HG03097 (cell line): Measurements from ENCODE around the gene SMPD3.

ENCODE experiments used
- ATAC-seq: cut with Tn5 transposase; IDR thresholded peaks from one replicate; pipeline ENCODE4 v1.9.1; 2021; ENCODE audit not compliant: unreplicated experiment, low FRiP score

SMPD3 gene

DNA sequence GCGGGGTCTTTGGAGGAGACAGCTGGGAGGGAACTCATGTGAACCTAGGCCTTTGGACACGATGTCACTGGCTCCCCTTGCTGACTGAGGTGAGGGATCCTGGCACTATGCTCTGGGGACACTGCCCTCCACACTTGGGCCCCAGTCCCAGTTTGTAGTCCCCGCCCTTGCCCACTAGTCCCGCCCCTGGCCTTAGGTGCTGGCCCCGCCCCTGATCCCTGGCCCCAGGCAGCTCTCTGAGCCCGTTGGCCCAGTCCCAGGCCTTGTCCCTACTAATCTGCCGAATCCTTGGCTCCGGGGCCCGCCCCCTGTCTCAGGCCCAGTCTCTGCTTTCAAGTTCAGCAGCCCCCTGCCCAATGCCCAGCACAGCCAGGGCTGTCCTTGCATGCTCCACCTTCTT, 61.0 kb downstream of the SMPD3 start:
- no peak for ATAC-seq

DNA sequence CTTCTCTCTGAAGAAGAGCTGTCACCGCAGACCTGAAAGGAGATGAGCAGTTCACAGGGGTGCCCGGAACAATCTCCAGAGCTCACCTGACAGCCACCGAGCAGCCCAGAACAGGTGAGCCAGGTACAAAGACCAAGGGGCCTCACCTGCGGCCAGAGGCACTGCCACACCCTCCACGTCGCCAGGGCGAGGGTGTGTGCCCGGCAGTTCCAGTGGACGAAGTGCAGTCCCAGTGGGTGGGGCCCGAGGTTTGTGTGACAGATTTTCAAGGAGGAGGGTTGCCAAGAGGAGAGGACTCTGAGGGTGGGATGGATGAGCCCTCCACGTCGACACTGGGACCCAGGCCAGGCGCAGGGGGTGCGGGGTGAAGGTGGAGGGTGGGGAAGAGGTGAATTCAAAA, 61.7 kb downstream of the SMPD3 start:
- ATAC-seq = no peak

DNA sequence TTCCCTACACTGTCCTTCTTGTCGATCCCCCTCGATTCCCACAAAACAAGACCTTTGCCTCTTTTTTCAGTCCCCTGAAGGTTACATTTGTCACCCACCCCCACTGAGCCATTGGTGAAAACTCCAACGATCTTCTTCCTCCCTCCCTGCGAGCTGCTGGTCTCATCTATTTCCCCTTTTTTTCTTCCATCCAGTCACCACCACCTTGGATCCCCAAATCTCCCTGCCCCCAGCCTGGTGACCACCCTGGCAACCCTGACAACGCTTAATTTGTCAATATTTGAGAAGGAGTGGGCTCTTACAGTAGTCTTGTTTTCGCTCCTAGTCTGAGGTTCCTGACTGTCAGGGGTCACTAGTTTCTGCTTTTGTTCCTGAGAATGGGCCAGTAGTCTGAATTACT, 62.9 kb downstream of the SMPD3 start:
- ATAC-seq = no peak

DNA sequence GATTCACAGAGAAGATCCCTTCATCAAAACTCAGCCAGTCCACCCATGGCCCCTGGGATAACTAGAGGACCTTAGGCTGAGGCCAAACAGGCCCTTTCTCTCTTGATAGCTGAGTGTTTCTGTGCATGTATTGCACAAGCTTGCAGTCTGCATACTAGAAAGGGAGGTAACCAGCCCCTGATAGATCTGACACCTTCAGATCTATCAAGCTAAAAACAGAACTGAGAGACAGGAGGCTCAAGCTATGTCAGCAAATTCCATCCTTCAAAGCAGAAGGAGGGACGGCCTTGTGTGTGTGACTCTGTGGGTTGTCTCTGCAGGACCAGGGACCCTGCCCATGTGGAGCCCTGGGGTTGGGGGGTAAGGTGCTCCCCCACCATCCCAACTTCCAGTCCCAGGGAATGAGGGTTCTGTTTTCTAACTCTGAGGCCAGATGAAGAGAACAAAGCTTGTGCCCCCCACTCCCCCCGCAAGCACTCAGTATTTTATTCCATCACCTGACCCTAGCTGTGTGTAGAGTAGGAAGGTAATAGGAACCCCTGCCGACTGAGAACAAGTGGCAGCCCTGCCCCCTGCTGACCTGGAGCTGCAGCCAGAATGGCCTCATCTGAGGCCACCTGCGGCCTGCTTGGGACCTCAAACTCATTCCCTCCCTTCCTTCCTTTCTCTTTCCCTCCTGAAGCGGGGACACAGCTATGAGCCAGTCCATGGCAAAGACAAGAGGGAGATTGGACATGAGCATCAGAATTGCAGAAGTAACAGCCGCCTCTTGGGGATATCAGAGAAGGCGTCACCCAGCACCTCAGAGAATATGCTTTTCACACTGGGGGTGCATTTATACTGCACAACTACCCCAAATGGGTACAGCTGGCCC, 63.8 kb downstream of the SMPD3 start:
- no peak for ATAC-seq

DNA sequence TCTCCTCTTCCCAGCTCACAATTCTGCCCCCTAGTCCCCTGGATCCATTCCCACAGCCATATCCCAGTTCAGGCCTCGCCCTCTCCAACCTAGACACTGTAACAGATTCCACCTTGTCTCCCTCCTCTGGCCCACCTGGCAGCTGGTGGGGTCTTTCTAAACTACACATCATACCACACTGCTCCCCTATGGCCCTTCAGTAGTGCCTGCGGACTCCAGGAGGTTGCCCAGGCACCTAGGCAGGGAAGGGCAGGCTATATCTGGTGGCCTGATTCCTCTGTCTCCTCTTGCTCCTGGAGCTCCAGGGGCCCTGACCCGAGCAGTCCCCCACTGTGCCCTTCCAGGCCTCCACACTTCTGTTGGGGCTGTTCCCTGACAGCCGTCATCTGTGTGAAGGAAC, 64.5 kb downstream of the SMPD3 start:
- no peak for ATAC-seq

DNA sequence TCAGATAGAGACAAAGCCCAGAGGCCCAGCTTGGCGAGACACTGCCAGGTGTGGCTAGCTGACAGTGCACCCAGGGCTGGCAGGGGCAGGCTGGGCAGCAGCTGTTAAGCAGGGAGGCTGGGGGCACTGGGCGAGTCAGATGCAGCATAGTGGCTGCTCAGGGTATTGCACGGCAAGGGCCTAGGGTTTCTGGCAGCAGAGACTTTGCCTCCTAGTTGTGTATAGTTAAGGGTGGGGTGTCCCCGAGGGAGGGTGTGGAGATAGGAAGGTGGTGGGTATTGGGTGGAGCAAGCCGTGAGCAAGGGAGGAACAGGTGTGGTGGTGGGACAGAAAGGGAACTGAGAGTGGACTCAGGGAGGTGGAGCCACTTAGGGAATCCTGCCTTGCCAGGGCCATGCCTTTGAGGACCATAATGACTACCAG, 66.0 kb downstream of the SMPD3 start:
- no peak for ATAC-seq

DNA sequence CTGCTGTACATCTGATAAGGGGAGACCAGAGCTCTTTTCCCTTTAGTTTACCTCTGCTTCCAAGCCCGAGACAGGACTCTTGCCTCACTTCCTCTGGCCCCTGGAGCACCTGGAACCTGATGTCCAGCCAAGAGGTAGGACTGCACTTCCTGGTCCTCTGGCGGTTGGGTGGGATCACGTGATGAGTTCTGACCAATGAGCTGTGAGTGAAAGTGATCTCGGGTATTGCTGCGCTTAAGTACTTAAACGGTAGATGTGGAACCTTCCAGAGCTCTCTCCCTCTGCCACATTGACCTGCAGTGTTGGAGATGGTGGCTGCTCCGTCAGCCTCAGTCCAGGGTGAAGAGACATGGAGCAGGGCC, 67.0 kb downstream of the SMPD3 start:
- ATAC-seq = no peak

DNA sequence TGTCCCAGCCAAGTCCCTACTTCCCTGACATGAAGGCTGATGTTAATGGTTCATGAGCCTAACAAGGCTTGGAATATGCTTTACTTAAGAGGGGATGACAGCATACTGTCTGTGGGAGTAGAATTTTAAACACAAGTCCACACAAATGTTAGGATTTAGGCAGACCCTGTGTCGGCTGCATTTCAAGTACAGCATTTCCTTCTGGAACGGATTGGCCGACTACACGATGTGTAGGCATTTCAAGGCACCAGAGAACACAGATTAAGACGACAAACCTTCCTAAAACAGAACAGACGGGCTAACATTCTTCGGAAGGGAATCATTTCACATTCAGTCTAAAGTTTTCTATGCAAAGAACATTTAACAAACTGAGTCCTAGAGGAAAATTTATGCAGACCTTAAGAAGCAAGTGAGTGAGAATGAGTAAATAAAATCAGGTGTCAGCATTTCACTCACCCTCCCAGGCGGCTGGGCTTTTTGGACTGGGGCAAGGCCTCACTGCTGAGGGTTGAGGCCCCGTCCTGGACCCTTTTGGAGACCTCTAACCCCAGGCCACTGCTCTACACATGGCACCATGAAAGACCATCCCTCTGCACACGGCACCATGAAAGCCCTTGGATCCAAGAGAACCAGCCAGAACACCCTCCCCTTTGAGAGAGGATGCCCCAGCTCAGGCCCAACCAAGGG, 67.5 kb downstream of the SMPD3 start:
- ATAC-seq = no peak

DNA sequence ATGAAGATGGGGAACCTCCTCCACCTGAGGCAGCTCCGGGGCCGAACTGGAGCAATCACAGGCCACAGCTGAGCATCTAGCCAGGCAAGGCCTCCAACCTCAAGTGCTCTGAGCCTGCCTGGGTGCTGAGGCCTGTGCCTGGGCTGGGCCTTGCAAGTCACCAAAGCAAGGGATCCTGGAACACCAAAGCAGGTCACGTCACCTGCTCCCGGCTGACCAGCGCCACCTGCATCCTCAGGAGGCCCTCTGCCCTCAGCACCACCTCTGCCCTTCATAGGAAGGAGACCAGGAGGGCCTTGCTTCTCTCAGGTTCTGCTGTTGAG, 68.0 kb downstream of the SMPD3 start:
- ATAC-seq = no peak

DNA sequence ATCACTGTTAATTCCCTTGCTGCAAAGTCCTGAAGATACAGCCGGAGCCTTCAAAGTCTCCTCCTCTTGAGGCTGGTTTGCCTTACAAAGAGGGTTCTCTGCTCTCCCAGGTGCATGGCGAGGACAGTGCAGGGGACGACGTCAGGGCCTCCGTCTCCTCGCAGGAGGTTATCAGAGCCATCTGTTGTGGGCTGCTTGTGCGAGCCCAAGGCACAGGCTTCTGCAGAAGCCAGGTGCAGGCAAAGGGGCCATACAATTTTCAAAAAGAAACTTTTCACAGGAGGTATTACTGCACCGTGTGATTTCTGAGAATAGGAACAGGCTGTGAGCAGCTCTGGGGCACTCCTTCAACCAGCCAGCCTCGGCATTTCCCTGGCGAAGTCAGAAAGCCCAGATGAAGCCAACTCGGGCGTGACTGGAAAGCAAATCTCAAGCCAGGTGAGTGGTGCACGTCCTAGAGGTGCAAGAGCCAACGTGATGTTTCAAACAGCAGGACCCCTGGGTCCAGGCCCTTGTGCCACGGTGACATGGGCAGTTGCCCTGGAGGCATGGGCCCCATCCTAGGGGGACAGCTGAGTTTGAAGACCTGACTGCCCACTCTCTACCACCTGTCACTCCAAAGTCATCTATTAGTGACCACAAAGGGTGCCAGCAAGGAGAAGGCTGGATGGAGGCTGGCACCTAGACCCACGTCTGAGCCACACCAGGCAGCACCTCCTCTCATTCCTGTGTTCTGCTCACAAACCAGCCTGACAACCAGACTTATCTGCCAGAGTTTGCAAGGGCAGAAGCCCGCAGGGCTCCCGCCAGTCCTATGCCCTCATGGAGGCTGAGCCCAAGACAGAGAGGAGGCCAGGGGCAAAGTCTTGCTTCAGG, 68.6 kb downstream of the SMPD3 start:
- no peak for ATAC-seq

DNA sequence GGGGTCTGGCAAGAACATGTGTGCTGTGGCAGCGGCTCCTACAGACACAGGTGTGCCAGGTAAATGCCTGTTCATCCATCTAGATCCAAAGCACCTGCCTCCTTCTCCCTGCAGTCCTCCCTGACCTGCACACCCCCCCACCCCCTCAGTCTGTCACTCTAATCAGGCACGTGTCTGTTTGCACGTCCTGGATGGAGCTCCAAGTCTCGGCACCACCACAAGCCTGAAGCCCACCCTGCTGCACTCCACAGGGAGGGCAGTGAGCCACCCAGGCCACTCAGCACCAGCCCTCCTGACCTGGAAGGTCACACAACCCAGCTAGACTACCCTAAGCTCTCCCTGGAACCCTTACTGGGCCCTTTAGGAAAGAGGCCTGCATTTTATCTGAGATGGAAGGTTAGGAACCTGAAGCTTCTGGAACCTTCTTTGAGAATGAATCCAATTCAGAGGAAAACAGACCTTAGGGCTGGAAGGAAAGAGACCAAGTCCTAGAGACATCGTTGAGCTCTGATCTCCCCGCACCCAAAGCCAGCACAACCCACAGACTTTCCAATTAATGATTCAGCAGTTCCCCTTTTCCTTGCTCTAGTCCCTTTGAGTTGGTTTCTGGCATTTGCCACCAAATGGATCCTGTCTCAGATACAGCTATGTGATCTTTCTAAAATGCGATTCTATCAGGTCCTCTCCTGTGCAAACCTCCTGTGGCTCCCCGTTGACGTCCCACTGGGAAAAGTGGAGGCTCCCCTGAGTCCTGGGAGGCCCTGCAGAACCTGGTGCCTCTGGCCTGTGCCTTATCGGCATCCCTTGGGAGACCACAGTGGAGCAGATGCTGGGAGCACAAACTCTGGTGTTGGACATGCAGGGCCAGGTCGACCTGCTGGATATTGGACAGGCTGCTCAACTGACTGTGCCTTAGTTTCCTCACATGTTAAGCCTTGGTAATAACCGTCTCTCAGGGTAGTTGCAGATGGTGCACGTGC, 69.6 kb downstream of the SMPD3 start:
- ATAC-seq = no peak

DNA sequence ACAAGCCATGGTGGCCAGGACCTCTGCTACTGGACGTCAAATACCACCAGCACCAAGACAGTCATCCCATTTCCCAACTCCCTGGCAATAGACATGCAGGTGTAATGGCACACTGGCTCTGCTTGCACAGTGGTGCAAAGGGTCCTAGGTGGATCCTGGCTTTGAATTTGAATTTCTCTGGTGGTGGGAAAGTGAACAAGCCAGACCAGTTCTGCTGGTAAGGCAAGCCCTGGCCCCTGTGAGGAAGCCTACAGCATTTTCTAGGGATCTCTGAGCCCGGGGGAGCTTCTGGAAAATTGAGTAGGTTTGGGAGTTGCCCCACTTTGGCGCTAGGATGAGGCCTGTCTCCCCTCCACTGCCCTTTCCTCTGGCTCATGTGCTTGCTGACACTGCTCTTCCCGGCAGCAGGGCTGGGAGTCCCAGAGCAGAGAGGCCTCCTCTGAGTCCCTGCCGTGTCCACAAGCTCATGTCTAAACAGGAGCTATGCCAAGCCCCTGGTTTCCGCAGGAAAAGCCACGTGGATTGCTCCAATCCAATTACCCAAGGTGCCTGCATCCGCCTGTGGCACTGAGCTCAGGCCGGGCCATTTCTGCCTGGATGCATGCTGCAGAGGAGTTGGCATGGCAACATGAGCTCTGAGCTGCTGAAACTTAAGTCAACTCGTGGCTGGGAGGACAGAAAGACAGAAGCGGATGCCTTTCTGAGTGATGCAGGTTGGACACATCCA, 70.5 kb downstream of the SMPD3 start:
- no peak for ATAC-seq

DNA sequence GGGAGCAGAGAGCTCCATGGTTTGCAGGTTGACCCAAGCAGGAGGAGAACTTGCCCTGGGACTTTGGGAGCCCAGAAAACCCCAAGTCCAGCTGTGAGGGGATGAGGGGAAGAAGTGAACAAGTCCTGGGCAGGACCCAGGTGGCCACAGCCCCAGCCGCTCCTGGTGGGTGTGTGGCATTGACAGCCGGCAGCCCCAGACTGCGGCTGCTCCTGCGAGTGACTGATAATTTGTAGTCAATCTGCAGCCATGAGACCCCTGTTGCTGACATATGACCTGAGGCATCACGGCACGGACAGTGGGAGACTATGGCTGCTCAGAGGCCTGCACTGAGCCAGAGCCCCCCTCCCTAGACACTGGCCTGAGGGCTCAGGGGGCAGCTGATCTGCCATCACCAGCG, 71.1 kb downstream of the SMPD3 start:
- no peak for ATAC-seq

DNA sequence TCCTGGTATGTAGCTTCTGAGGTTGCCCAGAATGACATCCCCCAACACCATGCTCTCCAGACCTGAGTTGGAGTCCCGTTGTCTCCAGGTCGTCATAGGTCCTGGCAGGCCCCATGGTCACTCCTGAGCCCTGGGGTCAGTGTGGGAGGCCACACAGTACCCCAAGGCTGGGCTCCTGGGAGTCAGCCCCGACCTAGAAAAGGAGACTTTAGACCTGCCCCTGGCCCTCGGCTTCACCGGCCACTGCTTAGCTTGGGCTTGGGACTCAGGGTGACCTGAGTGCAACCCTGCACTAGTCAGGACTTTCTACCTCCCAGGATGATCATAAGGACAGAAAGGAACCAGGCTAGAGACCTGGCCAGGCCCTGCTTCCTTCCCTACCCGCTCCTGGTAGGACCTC, 71.7 kb downstream of the SMPD3 start:
- ATAC-seq = no peak

DNA sequence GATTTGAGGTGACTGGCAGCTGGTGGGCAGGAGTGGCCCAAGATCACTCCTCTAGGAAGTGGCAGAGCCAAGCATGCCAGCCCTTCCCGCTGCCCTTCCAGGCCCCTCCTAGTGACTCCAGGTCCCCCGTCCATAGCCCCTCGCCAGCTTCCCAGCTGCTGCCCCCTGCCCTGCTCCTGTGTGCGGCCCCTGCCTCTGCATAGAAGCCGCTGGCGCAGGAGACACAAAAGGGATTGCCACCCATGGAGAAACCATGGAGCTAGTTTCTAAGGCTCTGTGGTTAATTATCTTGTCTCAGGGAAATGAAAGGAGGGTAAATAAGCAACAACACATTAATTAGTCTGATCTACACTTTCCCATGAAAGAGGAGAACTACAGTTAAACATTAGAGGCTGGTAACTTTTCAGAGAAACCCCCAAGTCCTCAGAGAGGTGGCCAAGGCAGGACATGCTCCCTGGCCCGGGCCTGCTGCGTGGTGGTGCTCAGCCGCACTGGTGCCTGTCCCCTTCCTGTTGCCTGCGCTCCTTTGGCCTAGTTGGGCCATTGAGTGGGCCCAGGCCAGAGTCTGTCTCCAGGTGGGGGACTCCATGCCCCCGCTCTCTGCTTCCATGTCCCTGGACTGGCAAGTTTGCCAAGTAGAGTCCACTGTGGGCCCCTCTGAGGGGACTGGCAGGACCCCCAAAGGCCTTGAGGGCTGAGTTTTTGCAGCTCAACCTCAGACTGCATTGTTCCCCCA, 72.3 kb downstream of the SMPD3 start:
- no peak for ATAC-seq

DNA sequence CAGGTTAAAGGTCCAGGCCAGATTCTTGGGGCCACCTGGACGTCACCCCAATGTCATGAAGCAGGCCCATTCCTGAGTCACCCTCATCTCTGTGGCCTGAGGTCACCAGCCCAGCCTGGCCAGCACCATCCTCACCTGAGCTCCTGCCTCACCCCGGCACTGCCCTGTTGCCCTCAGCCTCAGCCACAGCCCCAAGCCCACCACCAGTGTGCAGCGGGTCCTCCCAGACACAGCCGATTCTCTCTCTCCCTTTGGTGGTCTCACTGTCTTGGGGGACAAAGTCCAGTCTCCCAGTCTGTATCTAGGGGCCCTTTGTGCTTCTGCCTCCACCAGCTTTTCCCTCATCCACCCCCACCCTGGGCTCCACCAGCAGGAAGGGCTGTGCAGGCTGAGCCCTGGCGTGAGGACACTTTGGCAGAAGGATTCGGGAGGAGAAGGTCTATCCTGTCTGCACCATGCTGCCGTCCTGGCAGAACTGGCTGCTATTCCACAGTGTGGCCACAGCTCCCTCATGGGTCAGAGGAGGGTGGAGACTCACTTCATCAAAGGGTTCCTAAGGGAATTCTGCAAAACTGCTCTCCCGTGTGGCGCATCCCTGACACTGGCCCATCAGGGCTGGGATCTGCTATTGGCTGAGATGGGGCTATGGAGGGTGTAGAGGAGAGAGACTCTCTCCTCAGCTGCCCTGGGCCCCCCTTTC, 73.2 kb downstream of the SMPD3 start:
- no peak for ATAC-seq

DNA sequence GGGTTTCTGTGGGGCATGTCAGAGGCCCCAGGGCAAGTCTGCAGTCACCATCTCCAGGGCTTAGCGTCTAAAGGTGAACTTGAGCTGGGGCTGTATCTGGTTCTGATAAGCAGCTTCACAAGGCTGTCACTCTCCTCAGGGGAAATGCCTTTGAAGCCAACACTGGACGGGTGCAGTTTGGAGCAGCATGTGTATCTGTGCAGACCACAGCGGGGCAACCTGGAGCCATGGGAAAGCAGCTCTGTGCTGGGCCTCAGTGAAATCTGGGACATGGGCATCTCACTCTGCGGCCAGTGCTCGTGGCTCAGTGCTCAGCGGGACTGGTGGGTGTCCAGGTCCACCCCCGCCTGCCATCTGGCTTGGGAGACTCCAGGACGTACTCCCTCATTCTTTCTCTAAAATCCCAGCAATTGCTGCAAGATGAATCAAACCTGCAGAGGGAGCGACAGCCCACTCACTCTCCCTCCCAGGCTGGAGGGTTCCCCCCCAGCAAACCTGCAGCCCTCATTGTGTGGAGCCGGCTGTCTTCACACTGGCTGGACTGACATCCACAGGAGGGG, 74.0 kb downstream of the SMPD3 start:
- ATAC-seq = no peak
